GM21360 (cell line): ENCODE data around the gene GBP1.
"Not testable (repeated sequence)": the region's sequence is repeated elsewhere in the genome, so short reads cannot be mapped to it uniquely, and the experiment has no call there.

Experiments
- ATAC-seq: cut with Tn5 transposase; IDR thresholded peaks from one replicate; pipeline ENCODE4 v1.9.1; 2021; ENCODE audit warnings: mild to moderate bottlenecking, moderate library complexity; ENCODE audit not compliant: unreplicated experiment

The GBP1 gene

DNA sequence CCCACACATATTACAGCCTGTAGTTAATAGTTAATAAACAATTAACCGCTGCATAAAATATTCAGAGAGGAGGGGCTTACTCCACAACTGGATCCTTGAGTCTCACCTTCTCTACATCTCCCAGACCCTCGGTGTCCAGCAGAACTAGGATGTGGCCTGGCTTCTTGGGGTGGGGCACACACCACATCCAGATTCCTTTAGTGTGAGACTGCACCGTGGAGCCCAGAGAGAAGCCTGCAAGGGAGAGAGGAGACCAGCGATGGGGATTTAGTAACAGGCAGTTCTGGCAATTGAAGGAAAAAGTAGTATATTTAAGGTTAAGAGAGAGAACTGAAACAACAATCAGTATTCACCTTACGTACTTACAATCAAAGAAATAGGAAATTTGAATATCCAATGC is 4.9 kb downstream of the GBP1 start:
- no peak for ATAC-seq

GRCh38 chr1:89051955-89052312 is 13.1 kb downstream of the GBP1 start:
- ATAC-seq = no peak

DNA sequence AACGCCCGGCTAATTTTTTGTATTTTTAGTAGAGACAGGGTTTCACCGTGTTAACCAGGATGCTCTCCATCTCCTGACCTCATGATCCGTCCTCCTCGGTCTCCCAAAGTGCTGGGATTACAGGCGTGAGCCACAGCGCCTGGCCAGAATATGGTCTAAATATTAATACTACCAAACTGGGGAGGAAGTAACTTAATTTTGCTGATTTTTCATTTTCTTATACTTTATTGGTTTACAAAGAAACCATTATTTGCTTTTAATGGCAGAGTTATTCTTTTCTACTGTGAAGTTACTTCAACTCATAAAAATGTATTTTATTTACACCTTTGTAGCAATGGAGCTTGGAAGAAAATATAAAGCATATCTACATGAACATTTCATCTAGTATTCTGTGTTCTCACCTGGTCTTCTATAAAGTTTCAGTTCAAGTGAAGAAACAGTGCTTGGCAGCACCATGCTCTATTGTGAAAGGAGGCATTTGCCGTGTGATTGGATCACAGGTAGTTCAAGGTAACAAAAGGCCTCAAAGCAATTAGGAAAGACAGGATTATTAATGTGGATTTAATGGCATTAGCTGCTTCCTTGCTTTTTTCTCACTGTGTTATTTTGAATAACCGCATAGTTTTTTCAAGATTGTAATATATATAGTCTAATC is 13.6 kb downstream of the GBP1 start:
- no peak for ATAC-seq

GRCh38 chr1:89050649-89051033 is 14.4 kb downstream of the GBP1 start:
- no peak for ATAC-seq

DNA sequence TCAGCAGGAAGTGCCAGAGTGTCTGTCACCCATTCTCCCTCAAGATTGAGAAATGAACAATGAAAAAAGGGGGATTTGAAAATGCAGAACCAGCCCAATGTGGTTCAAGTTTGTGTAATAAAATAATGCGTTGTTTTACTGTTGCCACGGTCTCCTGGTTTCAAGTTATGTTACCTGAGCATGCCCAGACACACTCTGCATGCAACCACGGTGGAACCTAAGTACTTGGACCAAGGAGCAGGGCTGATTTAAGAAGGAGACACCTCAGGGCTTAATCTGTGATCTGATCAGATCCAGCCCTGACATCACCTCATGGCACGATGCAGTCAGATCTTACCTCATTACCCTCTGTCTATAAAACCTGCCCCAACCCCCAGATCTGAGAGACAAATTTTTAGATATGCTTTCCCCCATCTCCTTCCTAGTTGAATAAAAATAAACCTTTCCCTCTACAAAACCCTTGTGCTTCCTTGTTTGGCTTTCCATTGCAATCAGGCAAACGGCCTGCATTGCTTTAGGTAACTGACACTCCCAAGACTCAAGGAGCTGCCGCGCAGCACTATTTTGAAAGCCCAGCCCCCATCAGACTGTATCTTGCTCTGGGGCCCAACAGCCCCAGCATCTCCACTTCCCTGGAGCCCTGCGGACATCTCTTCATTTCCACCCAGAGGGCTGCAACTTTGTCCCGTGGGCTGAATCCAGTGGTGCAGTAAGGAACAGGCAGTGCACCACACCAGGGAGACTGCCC is 14.9 kb downstream of the GBP1 start:
- not testable (repeated sequence) for ATAC-seq

DNA sequence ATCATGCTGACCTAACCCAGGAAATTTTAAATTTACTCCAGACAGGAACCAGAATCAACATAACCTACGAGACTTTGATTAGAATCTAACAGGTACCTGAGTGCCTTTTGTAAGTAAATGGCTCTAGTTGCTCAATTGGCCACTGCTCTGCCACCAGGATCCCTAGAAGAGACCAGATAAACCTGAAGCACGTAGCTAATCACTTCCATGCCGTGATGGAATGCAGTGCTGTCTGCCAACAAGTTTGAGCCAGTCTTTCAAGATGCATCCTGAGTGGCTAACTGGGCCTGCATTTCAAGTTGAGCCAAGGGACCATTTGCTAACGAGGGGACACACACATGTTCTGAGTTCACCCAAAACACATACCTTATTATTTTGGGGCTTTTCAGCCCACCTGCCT is 15.8 kb downstream of the GBP1 start:
- not testable (repeated sequence) for ATAC-seq

- no peak for ATAC-seq
Observed at GRCh38 chr1:89047734-89048133, 17.3 kb downstream of the GBP1 start.

DNA sequence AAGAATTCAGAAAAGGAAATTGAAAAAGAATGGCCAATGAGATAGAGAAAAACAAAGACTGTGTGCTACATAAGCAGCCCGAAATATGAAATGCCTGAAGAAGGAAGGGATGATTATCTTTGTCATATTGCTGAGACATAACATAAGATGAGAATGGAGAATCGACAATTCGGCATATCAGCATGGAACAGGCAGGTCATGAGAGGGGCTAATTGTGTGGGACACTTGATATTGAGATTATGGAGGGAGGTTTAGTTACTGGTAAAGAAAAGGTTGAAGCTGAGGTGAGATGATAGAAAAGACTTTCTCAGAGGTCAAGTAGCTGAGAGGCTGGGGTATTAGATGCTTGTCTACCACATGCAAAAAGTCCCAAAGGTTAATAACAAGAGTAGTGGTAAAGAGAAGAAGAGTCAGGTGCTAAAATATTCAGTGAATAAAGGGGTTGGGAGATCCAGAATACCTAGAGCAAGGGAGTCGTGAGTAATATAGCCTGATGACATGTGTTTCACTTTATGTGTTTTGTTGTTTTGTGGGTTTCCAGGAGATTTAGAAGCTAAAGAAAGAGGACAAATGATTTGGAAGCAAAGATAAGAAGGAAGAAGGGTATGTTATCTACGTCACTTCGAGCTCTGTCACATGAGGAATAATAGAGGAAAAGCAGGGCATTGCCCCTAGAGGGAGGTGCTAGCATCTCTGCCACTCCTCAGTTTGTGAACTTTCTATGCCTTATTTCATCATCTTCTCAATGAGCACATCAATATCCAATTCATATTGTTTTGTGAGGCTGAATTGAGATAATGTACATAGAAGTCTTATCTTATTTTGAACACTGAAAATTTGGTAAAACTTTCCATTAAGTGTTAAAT is 18.5 kb downstream of the GBP1 start:
- ATAC-seq = not testable (repeated sequence)

- no peak for ATAC-seq
Observed at GRCh38 chr1:89044970-89045721, 19.9 kb downstream of the GBP1 start.

GRCh38 chr1:89043940-89044339 is 21.1 kb downstream of the GBP1 start:
- ATAC-seq = no peak

- no peak for ATAC-seq
Observed at GRCh38 chr1:89042491-89042890, 22.5 kb downstream of the GBP1 start.

GRCh38 chr1:89041721-89042120 is 23.3 kb downstream of the GBP1 start:
- ATAC-seq = no peak

DNA sequence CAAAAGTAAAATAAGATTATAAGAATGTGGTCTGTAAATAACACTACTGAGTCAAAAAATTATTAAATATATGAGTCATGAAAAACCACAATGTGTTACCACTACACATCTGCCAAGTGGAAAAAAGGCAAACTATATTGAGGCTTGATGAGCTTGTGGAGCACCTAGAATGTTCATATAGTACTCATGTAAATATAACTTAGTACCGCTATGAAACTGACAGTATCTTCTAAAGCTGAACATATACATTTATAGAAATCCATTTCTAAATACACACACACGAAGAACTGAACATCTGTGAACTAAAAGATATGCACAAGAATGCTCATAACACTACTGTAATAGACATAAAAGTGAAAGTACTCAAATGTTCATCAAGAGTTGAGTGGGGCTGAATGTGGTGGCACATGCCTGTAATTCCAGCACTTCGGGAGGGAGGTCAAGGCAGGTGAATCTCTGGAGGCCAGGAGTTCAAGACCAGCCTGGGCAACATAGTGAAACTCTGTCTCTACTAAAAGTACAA is 23.8 kb downstream of the GBP1 start:
- peak; percentile 95 for ATAC-seq

- ATAC-seq = no peak
Observed at GRCh38 chr1:89040315-89040626, 24.7 kb downstream of the GBP1 start.

DNA sequence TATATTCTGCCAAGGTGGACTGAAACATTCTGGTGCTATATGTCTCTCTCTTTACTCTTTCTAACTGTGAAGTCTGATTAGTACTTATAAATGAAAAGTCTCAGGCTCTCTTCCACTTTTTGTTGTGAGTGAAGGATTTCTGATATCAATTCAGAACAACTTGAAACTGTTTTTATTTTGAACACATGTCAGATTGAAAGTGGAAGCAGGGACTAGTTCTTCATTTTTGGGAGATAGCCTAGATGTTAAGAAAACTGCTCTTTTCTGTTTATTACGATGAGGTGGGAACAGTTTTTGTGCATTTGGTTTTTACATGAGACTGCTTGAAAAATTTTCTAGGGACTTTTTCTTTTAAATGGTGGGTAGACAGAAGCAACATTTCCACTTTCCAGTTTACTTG is 27.8 kb downstream of the GBP1 start:
- no peak for ATAC-seq

DNA sequence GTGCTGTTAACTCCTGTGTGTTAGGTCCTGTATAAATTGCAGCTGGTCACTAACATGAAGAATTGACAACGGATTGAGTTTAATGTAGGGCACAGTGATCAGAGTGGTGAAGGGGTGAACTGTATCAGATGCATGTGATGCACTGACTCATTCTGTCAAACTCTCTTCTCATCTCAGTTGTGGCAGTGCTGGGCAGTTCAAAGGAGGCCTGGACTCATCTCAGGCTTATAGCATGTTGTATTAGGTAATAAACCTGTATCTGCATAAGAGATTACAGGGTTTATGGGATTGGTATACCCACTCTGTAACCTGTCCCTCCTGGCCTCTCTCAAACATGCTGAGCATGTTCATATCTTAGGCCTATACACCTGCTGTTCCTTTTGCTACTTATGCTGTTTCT is 29.9 kb downstream of the GBP1 start:
- no peak for ATAC-seq

DNA sequence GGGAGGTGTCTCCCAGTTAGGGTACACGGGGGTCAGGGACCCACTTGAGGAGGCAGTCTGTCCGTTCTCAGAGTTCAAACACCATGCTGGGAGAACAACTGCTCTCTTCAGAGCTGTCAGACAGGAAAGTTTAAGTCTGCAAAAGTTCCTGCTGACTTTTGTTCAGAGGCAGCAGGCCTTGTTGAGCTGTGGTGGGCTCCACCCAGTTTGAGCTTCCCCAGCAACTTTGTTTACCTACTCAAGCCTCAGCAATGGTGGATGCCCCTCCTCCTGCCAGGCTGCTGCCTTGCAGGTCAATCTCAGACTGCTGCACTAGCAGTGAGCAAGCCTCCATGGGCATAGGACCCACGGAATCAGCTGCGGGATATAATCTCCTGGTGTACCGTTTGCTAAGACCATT is 31.0 kb downstream of the GBP1 start:
- not testable (repeated sequence) for ATAC-seq

DNA sequence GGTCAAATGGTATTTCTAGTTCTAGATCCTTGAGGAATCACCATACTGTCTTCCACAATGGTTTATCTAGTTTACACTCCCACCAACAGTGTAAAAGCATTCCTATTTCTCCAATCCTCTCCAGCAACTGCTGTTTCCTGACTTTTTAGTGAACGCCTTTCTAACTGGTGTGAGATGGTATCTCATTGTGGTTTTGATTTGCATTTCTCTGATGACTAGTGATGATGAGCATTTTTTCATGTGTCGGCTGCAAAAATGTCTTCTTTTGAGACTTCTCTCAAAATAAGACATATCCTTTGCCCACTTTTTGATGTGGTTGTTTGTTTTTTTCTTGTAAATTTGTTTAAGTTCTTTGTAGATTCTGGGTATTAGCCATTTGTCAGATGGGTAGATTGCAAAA is 36.0 kb downstream of the GBP1 start:
- ATAC-seq = not testable (repeated sequence)

DNA sequence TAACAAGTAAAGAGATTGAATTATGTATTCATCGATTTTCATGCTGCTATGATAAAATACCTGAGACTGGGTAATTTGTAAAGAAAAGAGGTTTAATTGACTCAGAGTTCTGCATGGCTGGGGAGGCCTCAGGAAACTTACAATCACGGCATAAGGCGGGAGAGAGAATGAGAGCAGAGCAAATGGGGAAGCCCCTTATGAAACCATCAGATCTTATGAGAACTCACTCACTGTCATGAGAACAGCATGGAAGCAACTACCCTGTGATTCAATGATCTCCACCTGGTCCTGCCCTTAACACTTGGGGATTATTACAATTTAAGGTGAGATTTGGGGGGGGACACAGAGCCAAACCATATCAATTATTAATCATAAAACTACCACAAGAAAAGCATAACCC is 39.1 kb downstream of the GBP1 start:
- no peak for ATAC-seq

- ATAC-seq = no peak
Observed at GRCh38 chr1:89023026-89023425, 42.0 kb downstream of the GBP1 start.
